Hepatocyte (in vitro differentiated cells): ENCODE data around the gene CGREF1. TPM values are rescaled to one million over a fixed set of nuclear protein-coding genes. Genes with fewer than 3 reads are reported as not detected.

ENCODE experiments used
- DNase-seq: peaks from one replicate; pipeline ENCODE4 v3.0.0-alpha.2; 2016; ENCODE audit warnings: low spot score
- H2AFZ ChIP-seq: fragments of 200-600 bp; sonication (generic); 2 replicates; pipeline ENCODE4 v1.6.0; 2016; ENCODE audit warnings: antibody characterized with exemption, mild to moderate bottlenecking
- H3K27ac ChIP-seq: fragments of 200-600 bp; sonication (generic); 2 replicates; pipeline ENCODE4 v1.5.1; 2016; ENCODE audit warnings: mild to moderate bottlenecking
- H3K27me3 ChIP-seq: fragments of 200-600 bp; sonication (generic); 2 replicates; pipeline ENCODE4 v1.6.1; 2016
- H3K36me3 ChIP-seq: fragments of 200-600 bp; sonication (generic); replicated peaks from 2 replicates; pipeline ENCODE4 v1.5.1; 2016; ENCODE audit warnings: low read depth; ENCODE audit not compliant: insufficient read depth
- H3K4me1 ChIP-seq: fragments of 200-600 bp; sonication (generic); 2 replicates; pipeline ENCODE4 v1.5.1; 2016; ENCODE audit warnings: mild to moderate bottlenecking, moderate library complexity; ENCODE audit not compliant: insufficient read depth
- H3K4me2 ChIP-seq: fragments of 200-600 bp; sonication (generic); 2 replicates; pipeline ENCODE4 v1.6.0; 2016
- H3K4me3 ChIP-seq: fragments of 200-600 bp; sonication (generic); 2 replicates; pipeline ENCODE4 v1.5.1; 2016; ENCODE audit warnings: mild to moderate bottlenecking
- H3K79me2 ChIP-seq: fragments of 200-600 bp; sonication (generic); 2 replicates; pipeline ENCODE4 v1.6.0; 2017; ENCODE audit warnings: mild to moderate bottlenecking
- H3K9me2 ChIP-seq: fragments of 200-600 bp; sonication (generic); replicated peaks from 2 replicates; pipeline ENCODE4 v1.6.0; 2017; ENCODE audit warnings: mild to moderate bottlenecking; ENCODE audit not compliant: insufficient read depth
- H3K9me3 ChIP-seq: fragments of 200-600 bp; sonication (generic); 2 replicates; pipeline ENCODE4 v1.5.1; 2016; ENCODE audit warnings: low read depth, mild to moderate bottlenecking
- H4K20me1 ChIP-seq: fragments of 200-600 bp; sonication (generic); 2 replicates; pipeline ENCODE4 v1.6.0; 2016; ENCODE audit warnings: mild to moderate bottlenecking; ENCODE audit not compliant: insufficient read depth, poor library complexity, severe bottlenecking
- EZH2 ChIP-seq: fragments of 200-600 bp; sonication (generic); IDR thresholded peaks from 2 replicates; pipeline ENCODE4 v1.6.1; 2016; ENCODE audit warnings: antibody characterized with exemption, mild to moderate bottlenecking, borderline replicate concordance
- EZH2phosphoT487 ChIP-seq: fragments of 200-600 bp; sonication (generic); IDR thresholded peaks from one replicate; pipeline ENCODE4 v1.6.1; 2018; ENCODE audit warnings: antibody characterized with exemption, mild to moderate bottlenecking, low read depth, moderate library complexity; ENCODE audit not compliant: unreplicated experiment, severe bottlenecking
- WGBS: methylation state at CpG from one replicate; pipeline ENCODE4 v1.1.6; 2016; ENCODE audit warnings: low lambda C conversion rate; ENCODE audit errors: missing lambda C conversion rate; 5-methylcytosine and 5-hydroxymethylcytosine counted together
- polyA plus RNA-seq: library from polyadenylated mRNA; unstranded; fragments of >200 nt; fragmentation: Nextera tagmentation; extraction: Ambion mirVana; gene quantifications from 2 replicates; pipeline ENCODE4 v1.2.1, GENCODE V29; 2016
- total RNA-seq: library from RNA; depleted of rRNA; stranded (reverse); fragments of >200 nt; gene quantifications from 2 replicates; pipeline ENCODE4 v1.2.3, GENCODE V29; 2014
- TF ChIP-seq, protein P1 (sequence below): fragments of 200-600 bp; sonication (generic); IDR thresholded peaks from 2 replicates; pipeline ENCODE4 v1.5.1; 2016; ENCODE audit warnings: antibody characterized with exemption, mild to moderate bottlenecking; ENCODE audit not compliant: poor library complexity

Gene CGREF1
- total and polyA plus RNA-seq, 2 experiments from 2014 or later, result 1.8 to 2.5 TPM

GRCh38 chr2:27136751-27137150, 17.8 kb upstream of the CGREF1 start:
- Histone ChIP-seq H3K79me2 (peaks cover 19% of the 10 kb centered on the region), H3K36me3 (no peaks in the 10 kb centered on the region), H3K4me3 (no peak overlapping the region), H3K27ac (no peak overlapping the region), H3K4me2 (no peak overlapping the region), H3K9me3 (no peaks in the 10 kb centered on the region), H2AFZ (no peak overlapping the region), H4K20me1 (peaks cover 9% of the 10 kb centered on the region), H3K27me3 (no peaks in the 10 kb centered on the region), H3K9me2 (no peaks in the 10 kb centered on the region), H3K4me1 (peaks cover 10% of the 10 kb centered on the region)
- DNase-seq, result no peak
- WGBS, result 97% methylated on average over 7 of the region's 7 CpGs
- no peak for TF ChIP-seq EZH2phosphoT487
- TF ChIP-seq, protein P1, sequence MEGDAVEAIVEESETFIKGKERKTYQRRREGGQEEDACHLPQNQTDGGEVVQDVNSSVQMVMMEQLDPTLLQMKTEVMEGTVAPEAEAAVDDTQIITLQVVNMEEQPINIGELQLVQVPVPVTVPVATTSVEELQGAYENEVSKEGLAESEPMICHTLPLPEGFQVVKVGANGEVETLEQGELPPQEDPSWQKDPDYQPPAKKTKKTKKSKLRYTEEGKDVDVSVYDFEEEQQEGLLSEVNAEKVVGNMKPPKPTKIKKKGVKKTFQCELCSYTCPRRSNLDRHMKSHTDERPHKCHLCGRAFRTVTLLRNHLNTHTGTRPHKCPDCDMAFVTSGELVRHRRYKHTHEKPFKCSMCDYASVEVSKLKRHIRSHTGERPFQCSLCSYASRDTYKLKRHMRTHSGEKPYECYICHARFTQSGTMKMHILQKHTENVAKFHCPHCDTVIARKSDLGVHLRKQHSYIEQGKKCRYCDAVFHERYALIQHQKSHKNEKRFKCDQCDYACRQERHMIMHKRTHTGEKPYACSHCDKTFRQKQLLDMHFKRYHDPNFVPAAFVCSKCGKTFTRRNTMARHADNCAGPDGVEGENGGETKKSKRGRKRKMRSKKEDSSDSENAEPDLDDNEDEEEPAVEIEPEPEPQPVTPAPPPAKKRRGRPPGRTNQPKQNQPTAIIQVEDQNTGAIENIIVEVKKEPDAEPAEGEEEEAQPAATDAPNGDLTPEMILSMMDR, result no peak
- TF ChIP-seq EZH2, result no peak

GRCh38 chr2:27135478-27135955, 16.6 kb upstream of the CGREF1 start:
- peaks cover 9% of the 10 kb centered on the region for H4K20me1 ChIP-seq
- peaks cover 10% of the 10 kb centered on the region for H3K4me1 ChIP-seq
- no peak for DNase-seq
- H3K9me3 ChIP-seq, result no peaks in the 10 kb centered on the region
- no peak overlapping the region for H3K4me3 ChIP-seq
- no peaks in the 10 kb centered on the region for H3K27me3 ChIP-seq
- no peaks in the 10 kb centered on the region for H3K36me3 ChIP-seq
- H3K4me2 ChIP-seq, result no peak overlapping the region
- no peak overlapping the region for H3K27ac ChIP-seq
- H2AFZ ChIP-seq, result no peak overlapping the region
- H3K79me2 ChIP-seq, result peaks cover 19% of the 10 kb centered on the region
- TF ChIP-seq EZH2, result no peak
- H3K9me2 ChIP-seq, result no peaks in the 10 kb centered on the region
- WGBS, result 90% methylated on average over 12 of the region's 12 CpGs

- peak overlapping the region; percentile 70 for H2AFZ ChIP-seq
- peak overlapping the region; percentile 54 for H3K4me2 ChIP-seq
- TF ChIP-seq, protein P1, result no peak
- TF ChIP-seq EZH2phosphoT487 (no peak), EZH2 (no peak)
Measured at GRCh38 chr2:27134781-27135477, 16.0 kb upstream of the CGREF1 start.

DNA sequence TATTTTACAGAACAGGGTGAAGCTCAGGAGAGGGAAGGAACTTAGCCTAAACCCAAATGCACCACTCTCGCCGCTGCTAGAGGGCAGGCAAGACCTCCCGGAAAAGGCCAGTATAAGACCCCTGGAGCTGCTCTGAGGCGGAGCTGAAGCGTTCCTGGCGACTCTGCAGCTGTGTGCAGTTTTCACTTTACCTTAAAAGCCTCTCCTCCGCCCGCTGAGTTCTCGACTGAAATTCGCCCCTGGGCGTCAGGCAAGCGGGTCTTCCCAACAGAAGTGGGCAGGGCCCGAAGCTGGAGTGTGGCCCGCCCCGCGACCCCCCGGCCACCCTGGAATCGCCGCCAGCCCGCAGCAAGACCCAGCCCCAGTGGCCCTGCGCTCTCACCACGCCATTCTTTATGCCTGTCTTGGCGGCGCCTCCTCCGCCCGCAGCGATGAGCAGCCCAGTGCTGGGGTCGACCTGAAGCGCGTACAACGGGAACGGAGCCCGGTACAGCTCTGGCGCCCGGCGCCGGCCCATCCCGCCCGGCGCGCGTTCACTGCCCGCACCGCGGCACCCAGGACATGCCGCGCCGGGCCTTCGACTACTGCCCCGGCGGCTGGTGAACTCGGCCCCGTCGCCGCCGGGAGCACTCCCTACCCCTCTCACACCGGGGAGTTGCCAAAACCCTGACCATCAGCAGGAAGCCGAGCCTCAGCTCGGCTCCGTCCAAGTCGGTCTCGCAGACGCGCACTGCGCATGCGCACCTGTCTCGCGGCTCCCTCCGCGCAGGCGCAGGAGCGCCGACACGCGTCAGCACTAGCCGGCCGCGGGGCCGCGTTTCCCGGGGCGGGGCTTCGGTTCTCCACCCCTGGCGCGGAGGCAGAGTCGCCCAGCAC, 15.2 kb upstream of the CGREF1 start, which contains the start of gene PREB:
TSS of gene PREB (minus strand) at position 732 of the 876 bp plus-strand sequence. CDS start at position 517, 215 bp downstream.
- Histone ChIP-seq H3K4me2 (peak within 1 kb of the TSS; percentile 87), H4K20me1 (peaks cover 9% of the 10 kb centered on the region), H3K4me3 (peak within 1 kb of the TSS; percentile 91), H3K9me2 (no peaks in the 10 kb centered on the region), H3K79me2 (peaks cover 19% of the 10 kb centered on the region), H2AFZ (peak within 1 kb of the TSS; percentile 86), H3K36me3 (no peaks in the 10 kb centered on the region), H3K27me3 (no peaks in the 10 kb centered on the region), H3K4me1 (peaks cover 10% of the 10 kb centered on the region), H3K27ac (peak within 1 kb of the TSS; percentile 74), H3K9me3 (no peaks in the 10 kb centered on the region)
- peak; percentile 99 for DNase-seq
- 1% methylated on average over 77 of the region's 86 CpGs for WGBS
- TF ChIP-seq, protein P1, result peak; percentile 37
- TF ChIP-seq EZH2 (no peak), EZH2phosphoT487 (no peak)

More at GRCh38 chr2:27134781-27135477, 16.0 kb upstream of the CGREF1 start:
- DNase-seq, result no peak
- Histone ChIP-seq H3K9me3 (no peaks in the 10 kb centered on the region), H3K4me3 (no peak overlapping the region), H3K9me2 (no peaks in the 10 kb centered on the region), H3K4me1 (peaks cover 10% of the 10 kb centered on the region), H3K27ac (peak overlapping the region; percentile 31), H4K20me1 (peaks cover 9% of the 10 kb centered on the region), H3K79me2 (peaks cover 19% of the 10 kb centered on the region), H3K36me3 (no peaks in the 10 kb centered on the region), H3K27me3 (no peaks in the 10 kb centered on the region)
- 57% methylated on average over 32 of the region's 33 CpGs for WGBS
